ENCODE measurements around the gene GALNT2.

GALNT2 gene

GRCh38 chr1:230273141-230273710 lies 206.2 kb downstream of the GALNT2 start:
- H3K4me3 ChIP-seq (ENCODE audit: low read depth, low read length) = no peak overlapping the region
- no peaks in the 10 kb centered on the region for H3K27me3 ChIP-seq (ENCODE audit: control insufficient read depth, insufficient read depth, low read length)
- peaks cover 6% of the 10 kb centered on the region for H3K4me1 ChIP-seq (ENCODE audit: control insufficient read depth, insufficient read depth, low read length)
- no peaks in the 10 kb centered on the region for H3K9me3 ChIP-seq (ENCODE audit: control insufficient read depth, insufficient read depth, low read length)
- H3K36me3 ChIP-seq (ENCODE audit: control insufficient read depth, insufficient read depth, low read length) = no peaks in the 10 kb centered on the region
- no peak overlapping the region for H3K9ac ChIP-seq (ENCODE audit: low read depth, low read length)

- H3K9ac ChIP-seq (ENCODE audit: low read depth, low read length) = no peak overlapping the region
- no peaks in the 10 kb centered on the region for H3K27me3 ChIP-seq (ENCODE audit: control insufficient read depth, insufficient read depth, low read length)
- peaks cover 6% of the 10 kb centered on the region for H3K4me1 ChIP-seq (ENCODE audit: control insufficient read depth, insufficient read depth, low read length)
- no peaks in the 10 kb centered on the region for H3K36me3 ChIP-seq (ENCODE audit: control insufficient read depth, insufficient read depth, low read length)
- H3K4me3 ChIP-seq (ENCODE audit: low read depth, low read length) = no peak overlapping the region
- no peaks in the 10 kb centered on the region for H3K9me3 ChIP-seq (ENCODE audit: control insufficient read depth, insufficient read depth, low read length)
Measured at GRCh38 chr1:230274254-230274653, 207.2 kb downstream of the GALNT2 start.

- H3K27me3 ChIP-seq (ENCODE audit: control insufficient read depth, insufficient read depth, low read length) = no peaks in the 10 kb centered on the region
- H3K36me3 ChIP-seq (ENCODE audit: control insufficient read depth, insufficient read depth, low read length) = peaks cover 3% of the 10 kb centered on the region
- no peaks in the 10 kb centered on the region for H3K9me3 ChIP-seq (ENCODE audit: control insufficient read depth, insufficient read depth, low read length)
- H3K4me3 ChIP-seq (ENCODE audit: low read depth, low read length) = no peak overlapping the region
- no peak overlapping the region for H3K9ac ChIP-seq (ENCODE audit: low read depth, low read length)
- H3K4me1 ChIP-seq (ENCODE audit: control insufficient read depth, insufficient read depth, low read length) = peaks cover 6% of the 10 kb centered on the region
Measured at GRCh38 chr1:230276401-230276800, 209.4 kb downstream of the GALNT2 start.

GRCh38 chr1:230277201-230278025 lies 210.4 kb downstream of the GALNT2 start:
- H3K4me1 ChIP-seq (ENCODE audit: control insufficient read depth, insufficient read depth, low read length) = peaks cover 6% of the 10 kb centered on the region
- peaks cover 3% of the 10 kb centered on the region for H3K36me3 ChIP-seq (ENCODE audit: control insufficient read depth, insufficient read depth, low read length)
- H3K4me3 ChIP-seq (ENCODE audit: low read depth, low read length) = no peak overlapping the region
- no peak overlapping the region for H3K9ac ChIP-seq (ENCODE audit: low read depth, low read length)
- H3K27me3 ChIP-seq (ENCODE audit: control insufficient read depth, insufficient read depth, low read length) = no peaks in the 10 kb centered on the region
- no peaks in the 10 kb centered on the region for H3K9me3 ChIP-seq (ENCODE audit: control insufficient read depth, insufficient read depth, low read length)

GRCh38 chr1:230278376-230278775 lies 211.3 kb downstream of the GALNT2 start:
- Histone ChIP-seq H3K4me3 (ENCODE audit: low read depth, low read length) (no peak overlapping the region), H3K9ac (ENCODE audit: low read depth, low read length) (no peak overlapping the region), H3K36me3 (ENCODE audit: control insufficient read depth, insufficient read depth, low read length) (peaks cover 3% of the 10 kb centered on the region), H3K9me3 (ENCODE audit: control insufficient read depth, insufficient read depth, low read length) (no peaks in the 10 kb centered on the region), H3K27me3 (ENCODE audit: control insufficient read depth, insufficient read depth, low read length) (no peaks in the 10 kb centered on the region), H3K4me1 (ENCODE audit: control insufficient read depth, insufficient read depth, low read length) (peaks cover 6% of the 10 kb centered on the region)

- H3K4me3 ChIP-seq (ENCODE audit: low read depth, low read length) = no peak overlapping the region
- H3K27me3 ChIP-seq (ENCODE audit: control insufficient read depth, insufficient read depth, low read length) = no peaks in the 10 kb centered on the region
- H3K9me3 ChIP-seq (ENCODE audit: control insufficient read depth, insufficient read depth, low read length) = no peaks in the 10 kb centered on the region
- peaks cover 6% of the 10 kb centered on the region for H3K4me1 ChIP-seq (ENCODE audit: control insufficient read depth, insufficient read depth, low read length)
- no peak overlapping the region for H3K9ac ChIP-seq (ENCODE audit: low read depth, low read length)
- H3K36me3 ChIP-seq (ENCODE audit: control insufficient read depth, insufficient read depth, low read length) = peaks cover 3% of the 10 kb centered on the region
Measured at GRCh38 chr1:230278871-230279582, 212.0 kb downstream of the GALNT2 start.

- H3K4me1 ChIP-seq (ENCODE audit: control insufficient read depth, insufficient read depth, low read length) = peaks cover 6% of the 10 kb centered on the region
- no peak overlapping the region for H3K9ac ChIP-seq (ENCODE audit: low read depth, low read length)
- H3K9me3 ChIP-seq (ENCODE audit: control insufficient read depth, insufficient read depth, low read length) = no peaks in the 10 kb centered on the region
- H3K36me3 ChIP-seq (ENCODE audit: control insufficient read depth, insufficient read depth, low read length) = peaks cover 3% of the 10 kb centered on the region
- H3K27me3 ChIP-seq (ENCODE audit: control insufficient read depth, insufficient read depth, low read length) = no peaks in the 10 kb centered on the region
- H3K4me3 ChIP-seq (ENCODE audit: low read depth, low read length) = no peak overlapping the region
Measured at GRCh38 chr1:230279583-230279945, 212.5 kb downstream of the GALNT2 start.

GRCh38 chr1:230280054-230280795 lies 213.2 kb downstream of the GALNT2 start:
- no peak overlapping the region for H3K9ac ChIP-seq (ENCODE audit: low read depth, low read length)
- H3K36me3 ChIP-seq (ENCODE audit: control insufficient read depth, insufficient read depth, low read length) = peaks cover 3% of the 10 kb centered on the region

GRCh38 chr1:230280906-230281413 lies 213.9 kb downstream of the GALNT2 start:
- H3K9ac ChIP-seq (ENCODE audit: low read depth, low read length) = no peak overlapping the region
- H3K9me3 ChIP-seq (ENCODE audit: control insufficient read depth, insufficient read depth, low read length) = no peaks in the 10 kb centered on the region
- H3K4me1 ChIP-seq (ENCODE audit: control insufficient read depth, insufficient read depth, low read length) = peaks cover 6% of the 10 kb centered on the region
- no peak overlapping the region for H3K4me3 ChIP-seq (ENCODE audit: low read depth, low read length)
- no peaks in the 10 kb centered on the region for H3K27me3 ChIP-seq (ENCODE audit: control insufficient read depth, insufficient read depth, low read length)
- peaks cover 3% of the 10 kb centered on the region for H3K36me3 ChIP-seq (ENCODE audit: control insufficient read depth, insufficient read depth, low read length)

More at GRCh38 chr1:230280054-230280795, 213.2 kb downstream of the GALNT2 start:
- Histone ChIP-seq H3K4me1 (ENCODE audit: control insufficient read depth, insufficient read depth, low read length) (peaks cover 6% of the 10 kb centered on the region), H3K27me3 (ENCODE audit: control insufficient read depth, insufficient read depth, low read length) (no peaks in the 10 kb centered on the region), H3K4me3 (ENCODE audit: low read depth, low read length) (no peak overlapping the region), H3K9me3 (ENCODE audit: control insufficient read depth, insufficient read depth, low read length) (no peaks in the 10 kb centered on the region)

- peaks cover 3% of the 10 kb centered on the region for H3K36me3 ChIP-seq (ENCODE audit: control insufficient read depth, insufficient read depth, low read length)
- H3K9me3 ChIP-seq (ENCODE audit: control insufficient read depth, insufficient read depth, low read length) = no peaks in the 10 kb centered on the region
- no peak overlapping the region for H3K9ac ChIP-seq (ENCODE audit: low read depth, low read length)
- H3K4me1 ChIP-seq (ENCODE audit: control insufficient read depth, insufficient read depth, low read length) = peaks cover 6% of the 10 kb centered on the region
- H3K4me3 ChIP-seq (ENCODE audit: low read depth, low read length) = no peak overlapping the region
- H3K27me3 ChIP-seq (ENCODE audit: control insufficient read depth, insufficient read depth, low read length) = no peaks in the 10 kb centered on the region
Measured at GRCh38 chr1:230281556-230281955, 214.5 kb downstream of the GALNT2 start.

- Histone ChIP-seq H3K4me1 (ENCODE audit: control insufficient read depth, insufficient read depth, low read length) (peaks cover 3% of the 10 kb centered on the region), H3K27me3 (ENCODE audit: control insufficient read depth, insufficient read depth, low read length) (no peaks in the 10 kb centered on the region), H3K36me3 (ENCODE audit: control insufficient read depth, insufficient read depth, low read length) (peaks cover 3% of the 10 kb centered on the region), H3K9ac (ENCODE audit: low read depth, low read length) (no peak overlapping the region), H3K9me3 (ENCODE audit: control insufficient read depth, insufficient read depth, low read length) (no peaks in the 10 kb centered on the region), H3K4me3 (ENCODE audit: low read depth, low read length) (no peak overlapping the region)
Measured at GRCh38 chr1:230282157-230282556, 215.1 kb downstream of the GALNT2 start.

Data from iPS-15b (cell line).